ENCODE data around the gene MMP28.

MMP28 gene

DNA sequence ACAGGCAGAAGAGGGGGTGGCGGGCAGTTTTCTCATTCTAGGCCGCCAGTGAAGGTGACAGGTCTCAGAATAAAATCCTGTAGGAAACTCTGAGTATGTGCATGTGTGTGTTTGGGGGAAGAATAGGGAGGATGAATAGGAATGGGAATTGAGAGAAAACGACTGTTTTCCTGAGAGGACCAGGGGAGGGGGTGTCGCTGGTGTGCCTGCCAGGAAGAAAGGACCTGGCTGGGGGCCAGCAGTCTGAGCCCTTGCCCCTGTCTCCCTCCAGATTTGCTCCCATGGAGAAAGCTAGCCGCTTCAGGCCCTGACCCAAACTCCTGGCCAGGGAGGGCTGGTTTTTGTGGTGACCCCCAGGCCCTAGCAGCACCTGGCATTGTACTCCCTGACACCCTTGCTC lies 20.4 kb downstream of the MMP28 start:
- Histone ChIP-seq H3K27me3 (ENCODE audit: control insufficient read depth, low read length) (peaks cover 11% of the 10 kb centered on the region), H3K27ac (ENCODE audit: low read depth, low read length) (no peak overlapping the region), H4K20me1 (ENCODE audit: control insufficient read depth, insufficient read depth, low read depth, low read length) (no peaks in the 10 kb centered on the region), H3K4me2 (ENCODE audit: low read length) (no peak overlapping the region), H3K9me3 (ENCODE audit: control insufficient read depth, insufficient read depth, low read length) (no peaks in the 10 kb centered on the region), H3K79me2 (ENCODE audit: control insufficient read depth, low read length) (no peaks in the 10 kb centered on the region), H3F3A (ENCODE audit: control insufficient read depth, insufficient read depth) (no peaks in the 10 kb centered on the region), H3K9me2 (replicated peaks; ENCODE audit: control insufficient read depth, low read length) (no peaks in the 10 kb centered on the region), H3K4me3 (ENCODE audit: low read length) (no peak overlapping the region), H3K4me1 (ENCODE audit: control insufficient read depth, low read length) (no peaks in the 10 kb centered on the region), H3K36me3 (ENCODE audit: control insufficient read depth, low read length) (no peaks in the 10 kb centered on the region)
- TF ChIP-seq CTCF (IDR thresholded peaks at IDR 0.05; ENCODE audit: low read depth, low read length, poor library complexity, severe bottlenecking) (no peak), EZH2phosphoT487 (IDR thresholded peaks at IDR 0.05; ENCODE audit: borderline replicate concordance, low read length) (no peak)

DNA sequence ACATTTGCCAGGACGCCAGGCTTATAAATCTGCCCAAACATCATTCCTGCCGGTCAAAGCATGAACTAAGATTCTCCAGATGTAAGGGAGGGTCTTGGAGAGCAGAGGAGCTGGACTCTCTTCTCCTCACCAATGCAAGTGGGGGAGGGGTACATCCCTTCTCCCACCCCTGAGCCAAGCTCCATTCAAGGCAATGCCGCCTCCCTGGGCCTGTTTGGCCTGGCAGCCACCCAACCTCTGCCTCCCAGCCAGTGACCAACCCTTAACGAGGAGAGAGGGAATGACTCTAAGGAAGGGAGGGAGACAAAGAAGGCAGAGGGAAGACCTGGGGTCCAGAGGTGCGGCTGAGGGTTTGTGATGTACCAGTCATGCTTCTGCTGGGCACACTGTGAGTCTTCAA lies 20.9 kb downstream of the MMP28 start:
- no peak overlapping the region for H3K4me2 ChIP-seq (ENCODE audit: low read length)
- H3K79me2 ChIP-seq (ENCODE audit: control insufficient read depth, low read length): no peaks in the 10 kb centered on the region
- no peaks in the 10 kb centered on the region for H3K4me1 ChIP-seq (ENCODE audit: control insufficient read depth, low read length)
- TF ChIP-seq CTCF (IDR thresholded peaks at IDR 0.05; ENCODE audit: low read depth, low read length, poor library complexity, severe bottlenecking): no peak
- no peak for TF ChIP-seq EZH2phosphoT487 (IDR thresholded peaks at IDR 0.05; ENCODE audit: borderline replicate concordance, low read length)
- H3F3A ChIP-seq (ENCODE audit: control insufficient read depth, insufficient read depth): no peaks in the 10 kb centered on the region
- H3K27me3 ChIP-seq (ENCODE audit: control insufficient read depth, low read length): peaks cover 11% of the 10 kb centered on the region
- H3K27ac ChIP-seq (ENCODE audit: low read depth, low read length): no peak overlapping the region
- H3K9me3 ChIP-seq (ENCODE audit: control insufficient read depth, insufficient read depth, low read length): no peaks in the 10 kb centered on the region
- no peak overlapping the region for H3K4me3 ChIP-seq (ENCODE audit: low read length)
- H3K36me3 ChIP-seq (ENCODE audit: control insufficient read depth, low read length): no peaks in the 10 kb centered on the region
- no peaks in the 10 kb centered on the region for H3K9me2 ChIP-seq (replicated peaks; ENCODE audit: control insufficient read depth, low read length)
- no peaks in the 10 kb centered on the region for H4K20me1 ChIP-seq (ENCODE audit: control insufficient read depth, insufficient read depth, low read depth, low read length)

- no peaks in the 10 kb centered on the region for H3K9me2 ChIP-seq (replicated peaks; ENCODE audit: control insufficient read depth, low read length)
- H3K4me3 ChIP-seq (ENCODE audit: low read length): no peak overlapping the region
- H4K20me1 ChIP-seq (ENCODE audit: control insufficient read depth, insufficient read depth, low read depth, low read length): no peaks in the 10 kb centered on the region
- no peaks in the 10 kb centered on the region for H3F3A ChIP-seq (ENCODE audit: control insufficient read depth, insufficient read depth)
- no peaks in the 10 kb centered on the region for H3K79me2 ChIP-seq (ENCODE audit: control insufficient read depth, low read length)
- H3K27me3 ChIP-seq (ENCODE audit: control insufficient read depth, low read length): peaks cover 10% of the 10 kb centered on the region
- H3K36me3 ChIP-seq (ENCODE audit: control insufficient read depth, low read length): no peaks in the 10 kb centered on the region
- no peak overlapping the region for H3K4me2 ChIP-seq (ENCODE audit: low read length)
- H3K4me1 ChIP-seq (ENCODE audit: control insufficient read depth, low read length): no peaks in the 10 kb centered on the region
- TF ChIP-seq CTCF (IDR thresholded peaks at IDR 0.05; ENCODE audit: low read depth, low read length, poor library complexity, severe bottlenecking): no peak
- TF ChIP-seq EZH2phosphoT487 (IDR thresholded peaks at IDR 0.05; ENCODE audit: borderline replicate concordance, low read length): no peak
- H3K9me3 ChIP-seq (ENCODE audit: control insufficient read depth, insufficient read depth, low read length): no peaks in the 10 kb centered on the region
- H3K27ac ChIP-seq (ENCODE audit: low read depth, low read length): no peak overlapping the region
Measured at GRCh38 chr17:35773679-35774425, 21.6 kb downstream of the MMP28 start.
